Suppressor macrophage (primary cell): ENCODE data around the gene SLC6A6.
A peak's percentile ranks its signal among the peaks of the same experiment; 100 is the strongest.

ENCODE experiments used
- DNase-seq, 4 experiments: peaks; one replicate each; pipeline ENCODE4 v3.0.0-alpha.2; 2020 to 2022

The SLC6A6 gene

GRCh38 chr3:14372587-14372986, 29.8 kb upstream of the SLC6A6 start:
- DNase-seq, result no peak

- no peak for DNase-seq
These were observed 28.5 kb upstream of the SLC6A6 start for GRCh38 chr3:14373753-14374376.

- DNase-seq, result peak in 2 of 4 experiments; percentile 35 to 46
These were observed 27.9 kb upstream of the SLC6A6 start for GRCh38 chr3:14374444-14374883.

GRCh38 chr3:14375192-14375591, 27.2 kb upstream of the SLC6A6 start:
- no peak for DNase-seq

GRCh38 chr3:14376348-14377043, 25.9 kb upstream of the SLC6A6 start:
- DNase-seq, result peak in 2 of 4 experiments; percentile 41 to 53

- DNase-seq, result no peak
These were observed 25.2 kb upstream of the SLC6A6 start for GRCh38 chr3:14377044-14377837.

- DNase-seq, result peak; percentile 87 to 95 (median 93)
These were observed 24.6 kb upstream of the SLC6A6 start for GRCh38 chr3:14377838-14378169.

GRCh38 chr3:14378415-14378814, 24.0 kb upstream of the SLC6A6 start:
- peak in 3 of 4 experiments; percentile 44 to 48 (median 45) for DNase-seq

- DNase-seq, result no peak
These were observed 22.6 kb upstream of the SLC6A6 start for GRCh38 chr3:14379843-14380242.

- DNase-seq, result no peak
These were observed 16.2 kb upstream of the SLC6A6 start for GRCh38 chr3:14386254-14386653.

- peak; percentile 59 to 83 (median 78) for DNase-seq
These were observed 14.2 kb upstream of the SLC6A6 start for GRCh38 chr3:14388201-14388600.

- no peak for DNase-seq
These were observed 13.2 kb upstream of the SLC6A6 start for GRCh38 chr3:14389166-14389606.

GRCh38 chr3:14389716-14390115, 12.7 kb upstream of the SLC6A6 start:
- no peak for DNase-seq

GRCh38 chr3:14391033-14391432, 11.4 kb upstream of the SLC6A6 start:
- DNase-seq, result peak; percentile 83 to 90 (median 88)

- no peak for DNase-seq
These were observed 10.2 kb upstream of the SLC6A6 start for GRCh38 chr3:14392231-14392630.

GRCh38 chr3:14392803-14393319, 9.5 kb upstream of the SLC6A6 start:
- no peak for DNase-seq

- no peak for DNase-seq
These were observed 8.8 kb upstream of the SLC6A6 start for GRCh38 chr3:14393440-14394106.

- DNase-seq, result no peak
These were observed 6.2 kb upstream of the SLC6A6 start for GRCh38 chr3:14396031-14396692.

- no peak for DNase-seq
These were observed 5.4 kb upstream of the SLC6A6 start for GRCh38 chr3:14397046-14397445.

- DNase-seq, result peak; percentile 69 to 82 (median 80)
These were observed 4.9 kb upstream of the SLC6A6 start for GRCh38 chr3:14397531-14397930.

- DNase-seq, result no peak
These were observed 4.2 kb upstream of the SLC6A6 start for GRCh38 chr3:14397940-14398796.
